ENCODE measurements around the gene ALAS1.

GRCh38 chr3:52185311-52185710 lies 12.6 kb upstream of the ALAS1 start:
- TF ChIP-seq CTCF (conservative IDR thresholded peaks at IDR 0.05): no peak
- no peak for TF ChIP-seq EZH2 (IDR thresholded peaks at IDR 0.05; ENCODE audit: low read depth)

All from PC-9 (cell line).